GM20431 (cell line): Measurements from ENCODE around the gene KRT40.

Source experiments
- in situ Hi-C: fragments of 300-500 bp; cut with MseI, MboI; formaldehyde crosslinking; loops from one replicate; pipeline ENCODE4 v1.15.0; 2020; ENCODE audit warnings: low sequenced_read_pairs; ENCODE audit not compliant: unreplicated experiment

Gene KRT40

DNA sequence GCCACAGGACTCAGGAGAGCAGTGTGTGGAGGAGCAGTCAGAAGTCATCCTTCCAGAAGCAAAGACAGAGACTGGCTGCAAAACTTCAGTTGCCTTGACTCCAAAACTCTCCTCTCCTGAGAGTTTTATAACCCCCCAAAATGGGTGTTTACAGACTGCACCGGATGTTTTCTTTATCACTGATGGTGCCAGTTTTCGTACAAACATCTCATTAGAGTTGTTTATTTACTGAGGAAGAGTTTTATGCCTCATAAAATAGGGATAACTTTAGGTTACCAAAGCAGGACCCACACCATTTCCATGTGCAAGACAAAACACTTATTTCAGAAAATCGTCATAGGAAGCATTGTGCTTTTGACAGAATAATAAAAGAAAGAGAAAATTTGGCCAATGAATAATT is at the start of gene KRT40:
TSS of gene KRT40 (minus strand) at position 101 of the 400 bp plus-strand sequence. CDS start at position 48, 53 bp downstream.
- in situ Hi-C loops, result no loop called here

DNA sequence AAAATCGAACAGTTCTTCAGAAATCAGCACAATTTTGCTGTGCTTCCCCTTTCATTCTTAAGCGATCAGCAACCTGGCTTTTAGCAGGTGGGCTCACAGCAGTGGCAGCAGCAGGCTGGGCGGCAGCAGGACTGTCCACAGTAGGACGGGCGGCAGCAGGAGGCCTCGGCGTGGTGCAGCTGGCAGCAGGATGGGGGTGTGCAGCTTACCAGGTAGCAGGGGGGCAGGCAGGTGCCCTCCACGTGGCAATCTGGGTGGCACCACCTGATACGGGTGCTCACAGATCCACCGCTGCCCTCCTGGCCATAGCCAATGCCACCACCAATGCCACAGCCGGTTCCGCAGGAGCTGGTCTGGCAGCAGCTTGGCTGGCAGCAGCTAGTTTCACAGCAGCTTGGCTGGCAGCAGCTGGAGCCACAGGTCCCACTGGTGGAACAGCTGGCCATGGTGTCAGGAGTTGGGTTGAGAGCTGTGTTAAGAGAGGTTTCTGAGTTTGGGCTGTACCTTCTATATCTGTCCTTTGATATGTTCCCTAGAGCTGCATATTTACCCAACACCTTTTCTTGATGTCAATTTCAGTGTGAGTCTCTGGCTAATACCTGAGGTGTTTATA is 45.6 kb upstream of the KRT40 start, which contains the start of gene KRTAP1-4:
TSS of gene KRTAP1-4 (minus strand) at position 563 of the 613 bp plus-strand sequence. CDS start at position 446, 117 bp downstream.
- in situ Hi-C loops, result no loop called here

- in situ Hi-C loops, result no loop called here
These were observed 42.8 kb upstream of the KRT40 start, which contains the start of gene KRTAP1-5 for GRCh38 chr17:41026715-41027471. Gene KRTAP1-5 (minus strand): TSS chr17:41027208. CDS start chr17:41027155, 53 bp downstream.

DNA sequence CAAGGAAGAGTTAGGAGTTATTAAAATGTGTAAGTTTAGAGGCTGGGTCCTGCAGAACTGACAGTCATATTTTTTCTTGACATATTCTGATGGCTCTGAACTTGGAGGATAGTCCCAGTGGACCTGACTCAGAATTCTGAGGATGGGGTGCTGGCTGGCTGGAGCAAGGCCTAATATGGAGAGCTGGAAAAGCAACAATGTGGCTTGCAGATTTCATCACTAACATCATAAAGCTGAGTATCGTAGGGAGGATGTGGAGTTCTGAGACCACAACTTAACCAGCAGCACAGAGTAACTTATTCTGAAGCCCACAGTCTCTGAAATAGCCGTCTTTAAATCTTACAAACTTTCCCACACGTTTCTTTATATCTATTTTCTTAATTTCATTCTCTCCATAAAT is 40.6 kb upstream of the KRT40 start:
- in situ Hi-C loops, result no loop called here

- in situ Hi-C loops, result no loop called here
These were observed 36.2 kb upstream of the KRT40 start for GRCh38 chr17:41020336-41020735.

DNA sequence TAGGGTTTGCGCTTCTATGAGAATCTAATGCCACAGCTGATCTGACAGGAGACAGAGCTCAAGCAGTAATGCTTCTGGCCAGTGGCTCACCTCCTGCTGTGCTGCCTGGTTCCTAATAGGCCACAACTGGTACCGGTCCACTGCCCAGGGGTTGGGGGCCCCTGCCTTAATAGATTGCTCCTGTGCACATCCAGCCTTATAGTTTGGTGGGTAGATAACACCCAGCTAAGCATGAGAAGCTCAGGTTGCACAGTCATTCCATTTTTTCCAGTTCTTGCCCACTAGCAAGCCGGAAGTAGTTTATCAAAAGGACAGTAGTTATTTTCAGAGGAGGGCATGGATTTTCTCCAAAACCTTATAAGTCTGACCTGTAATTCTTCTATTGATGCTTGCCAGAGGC is 35.3 kb upstream of the KRT40 start:
- in situ Hi-C loops, result no loop called here

GRCh38 chr17:41018541-41018940 is 34.4 kb upstream of the KRT40 start:
- in situ Hi-C loops, result no loop called here

DNA sequence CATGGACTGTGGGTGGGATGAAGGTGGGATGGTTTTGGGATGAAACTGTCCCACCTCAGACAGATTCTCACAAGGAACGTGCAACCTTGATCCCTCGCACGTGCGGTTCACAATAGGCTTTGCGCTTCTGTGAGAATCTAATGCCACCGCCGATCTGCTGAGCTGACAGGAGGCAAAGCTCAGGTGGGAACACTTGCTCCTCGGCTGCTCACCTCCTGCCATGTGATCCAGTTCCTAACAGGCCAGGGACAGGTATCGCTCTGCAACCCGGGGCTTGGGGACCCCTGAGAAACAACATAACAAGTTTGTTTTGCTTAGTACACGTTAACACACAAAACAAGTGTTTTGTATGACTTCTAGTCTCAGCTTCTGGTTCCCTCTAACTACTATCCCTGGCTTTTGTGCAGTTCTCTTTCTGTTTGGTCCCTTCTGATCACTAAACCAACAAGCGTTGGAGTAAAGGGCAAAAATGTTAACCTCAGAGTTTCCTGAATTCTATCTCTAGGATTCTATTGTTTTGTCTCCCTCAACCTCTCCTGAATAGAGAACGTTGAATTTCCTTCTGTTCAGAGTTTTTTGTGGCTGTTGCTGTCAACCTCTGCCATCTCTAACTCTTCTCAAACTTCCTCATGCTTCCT is 32.6 kb upstream of the KRT40 start:
- in situ Hi-C loops, result no loop called here

DNA sequence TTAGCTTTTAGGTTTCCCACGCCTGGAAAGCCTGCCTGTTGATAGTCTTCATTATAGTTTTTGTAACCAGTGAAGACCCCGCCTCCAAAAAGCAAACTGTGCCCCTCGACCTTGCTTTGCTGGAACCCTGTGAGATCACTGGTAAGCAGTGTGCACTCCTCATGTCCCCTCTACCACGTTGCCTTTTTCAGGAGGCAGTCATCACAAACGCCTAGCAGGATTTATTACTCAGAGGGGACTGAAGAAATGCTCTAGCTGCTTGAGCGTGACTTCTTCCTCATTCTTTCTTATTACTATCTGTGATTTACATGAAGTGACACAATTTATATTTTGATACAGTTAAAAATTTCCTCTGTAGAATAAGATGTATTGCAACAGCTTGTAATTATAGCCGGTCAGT is 31.3 kb upstream of the KRT40 start:
- in situ Hi-C loops, result no loop called here

- in situ Hi-C loops, result no loop called here
These were observed 29.5 kb upstream of the KRT40 start for GRCh38 chr17:41013606-41014005.

DNA sequence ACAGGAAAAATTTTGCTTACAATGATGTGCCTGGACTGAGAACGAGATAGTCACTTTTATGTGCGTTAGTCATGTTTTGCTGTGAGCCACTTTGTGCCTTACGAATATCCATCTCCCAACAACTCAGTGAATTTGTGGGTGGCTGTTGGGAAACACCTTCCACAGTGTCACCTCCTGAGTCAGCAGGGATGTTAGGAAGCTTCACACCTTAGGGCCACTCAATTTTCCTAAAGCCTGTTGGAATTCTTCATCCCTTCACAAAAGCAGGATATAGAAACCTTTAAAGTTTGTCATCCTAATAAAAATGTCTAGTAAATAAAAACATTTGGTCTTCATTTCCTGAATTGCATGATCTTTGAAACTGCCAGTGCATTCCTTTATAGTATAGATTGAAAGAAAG is 29.1 kb upstream of the KRT40 start:
- in situ Hi-C loops, result no loop called here

- in situ Hi-C loops, result no loop called here
These were observed 28.4 kb upstream of the KRT40 start for GRCh38 chr17:41012326-41013120.

DNA sequence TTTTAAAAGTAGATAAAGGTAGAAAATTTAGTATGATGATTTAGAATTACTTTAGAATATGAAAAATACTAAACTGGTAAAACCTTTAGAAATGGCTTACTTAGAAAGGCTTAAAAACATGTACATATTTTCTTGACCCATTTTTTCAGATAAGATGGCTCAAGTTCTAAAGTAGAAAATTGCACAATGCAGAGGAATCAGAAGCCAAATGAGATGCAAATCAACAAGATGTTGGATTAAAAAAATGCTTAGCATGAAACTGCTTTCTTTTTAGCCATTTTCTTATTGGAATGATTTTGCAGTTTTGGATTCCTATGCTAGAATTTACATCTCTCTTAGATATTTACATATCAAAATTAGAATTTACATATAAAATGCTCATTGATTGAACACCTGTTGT is 26.3 kb upstream of the KRT40 start:
- in situ Hi-C loops, result no loop called here

GRCh38 chr17:41009936-41010335 is 25.8 kb upstream of the KRT40 start:
- in situ Hi-C loops, result no loop called here

DNA sequence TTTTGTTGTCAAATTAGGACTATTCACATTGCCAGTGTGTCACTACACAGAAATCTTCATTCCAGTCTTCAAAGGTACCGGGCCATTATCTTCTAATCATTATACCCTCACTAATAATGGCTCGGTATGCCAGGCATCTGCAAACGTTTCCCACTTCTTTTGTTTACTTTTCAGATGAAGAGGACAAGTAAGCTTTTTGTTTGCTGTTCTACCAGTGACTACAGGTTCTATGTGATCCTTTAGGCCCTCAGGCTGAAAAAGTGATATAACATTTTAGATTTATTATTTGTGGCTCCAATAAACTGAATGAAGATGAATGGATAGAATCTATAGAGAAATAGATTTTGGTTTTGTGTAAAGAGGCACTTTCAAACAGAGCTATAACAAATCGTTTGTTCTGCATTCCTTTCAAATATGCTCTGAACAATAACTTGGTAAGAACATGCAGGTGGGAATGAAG is 25.2 kb upstream of the KRT40 start:
- in situ Hi-C loops, result no loop called here

DNA sequence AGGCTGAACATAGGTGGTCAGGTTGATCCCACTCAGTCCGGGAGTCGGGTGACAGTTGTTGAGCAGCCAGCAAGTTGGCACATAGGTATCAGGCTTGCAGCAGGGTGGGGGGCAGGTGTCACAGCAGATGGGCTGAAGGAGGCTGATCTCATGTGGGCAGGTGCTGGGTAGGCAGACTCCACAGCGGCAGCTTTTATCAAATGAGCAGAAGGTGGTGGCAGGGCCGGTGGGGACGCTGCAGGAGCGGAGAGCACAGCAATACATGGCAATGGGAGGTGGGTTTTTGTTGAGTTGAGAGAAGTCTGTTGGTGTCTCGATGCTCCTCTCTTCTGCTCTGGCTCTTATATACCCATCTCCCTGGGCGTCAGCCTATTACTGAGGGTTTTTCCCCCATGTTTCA is 24.7 kb upstream of the KRT40 start, which contains the start of gene KRTAP3-1:
TSS of gene KRTAP3-1 (minus strand) at position 318 of the 400 bp plus-strand sequence. CDS start at position 264, 54 bp downstream.
- in situ Hi-C loops, result no loop called here

GRCh38 chr17:41004397-41004796 is 20.3 kb upstream of the KRT40 start:
- in situ Hi-C loops, result no loop called here

DNA sequence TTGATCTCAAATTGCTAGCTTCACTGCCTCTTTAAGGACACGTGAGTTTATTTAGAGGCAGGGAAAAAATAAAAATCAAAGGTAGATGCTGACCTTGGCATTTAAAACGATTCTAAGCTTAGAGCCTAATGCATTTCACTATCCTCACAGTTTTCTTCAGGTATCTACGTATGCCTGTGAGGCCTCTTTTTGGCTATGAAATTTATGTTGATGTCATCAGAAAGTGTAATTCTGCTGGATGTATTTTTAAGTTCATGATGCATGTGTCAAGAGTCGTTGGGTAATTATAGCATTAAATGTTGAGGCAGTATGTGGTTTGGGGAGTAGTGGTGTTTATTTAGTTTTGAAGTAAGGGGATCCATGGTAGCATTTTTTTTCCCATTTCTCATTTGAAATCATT is 19.8 kb upstream of the KRT40 start:
- in situ Hi-C loops, result no loop called here

GRCh38 chr17:41002814-41003213 is 18.7 kb upstream of the KRT40 start:
- in situ Hi-C loops, result no loop called here

DNA sequence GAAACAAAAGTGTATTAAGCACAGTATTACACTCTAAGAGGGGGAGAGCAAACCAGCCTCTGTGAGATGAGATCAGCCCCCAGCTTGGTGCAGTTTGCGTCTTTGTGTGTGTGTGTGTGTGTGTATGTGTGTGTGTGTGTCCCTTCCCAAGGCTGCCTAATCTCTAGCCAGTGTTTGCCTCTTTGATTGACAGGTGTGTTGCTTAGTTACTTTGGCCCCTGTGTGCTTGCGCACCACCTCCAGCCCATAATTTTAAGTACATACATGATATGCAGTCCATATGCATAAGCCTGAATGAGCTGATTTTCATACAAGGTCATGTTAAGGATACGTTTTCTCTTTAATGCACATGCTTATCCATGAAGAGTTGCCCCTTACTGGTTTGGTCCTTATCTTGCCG is 17.7 kb upstream of the KRT40 start:
- in situ Hi-C loops, result no loop called here
